ENCODE data around the gene TINAG.

TINAG gene

DNA sequence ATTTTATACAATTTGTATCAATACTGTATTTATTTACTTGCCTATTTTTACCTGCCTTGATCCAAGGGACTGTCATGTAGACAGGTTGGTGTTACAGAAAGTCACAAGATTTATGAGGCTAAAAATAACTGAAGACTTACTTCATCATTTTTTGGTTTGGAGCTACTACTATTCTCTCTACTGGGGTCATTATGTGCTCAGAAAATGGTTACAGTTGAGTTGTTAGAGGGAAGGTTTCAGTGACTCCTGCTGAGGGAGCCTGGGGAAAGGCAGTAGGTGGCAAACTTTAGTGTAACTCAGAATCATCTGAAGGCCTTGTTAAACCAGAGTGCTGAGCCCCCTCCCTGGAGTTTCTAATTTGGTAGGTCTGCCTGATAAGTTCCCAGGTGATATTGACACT is 118.8 kb downstream of the TINAG start:
- TF ChIP-seq EZH2phosphoT487 (IDR thresholded peaks at IDR 0.05; ENCODE audit: borderline replicate concordance, low read length) = no peak
- TF ChIP-seq, protein P1, sequence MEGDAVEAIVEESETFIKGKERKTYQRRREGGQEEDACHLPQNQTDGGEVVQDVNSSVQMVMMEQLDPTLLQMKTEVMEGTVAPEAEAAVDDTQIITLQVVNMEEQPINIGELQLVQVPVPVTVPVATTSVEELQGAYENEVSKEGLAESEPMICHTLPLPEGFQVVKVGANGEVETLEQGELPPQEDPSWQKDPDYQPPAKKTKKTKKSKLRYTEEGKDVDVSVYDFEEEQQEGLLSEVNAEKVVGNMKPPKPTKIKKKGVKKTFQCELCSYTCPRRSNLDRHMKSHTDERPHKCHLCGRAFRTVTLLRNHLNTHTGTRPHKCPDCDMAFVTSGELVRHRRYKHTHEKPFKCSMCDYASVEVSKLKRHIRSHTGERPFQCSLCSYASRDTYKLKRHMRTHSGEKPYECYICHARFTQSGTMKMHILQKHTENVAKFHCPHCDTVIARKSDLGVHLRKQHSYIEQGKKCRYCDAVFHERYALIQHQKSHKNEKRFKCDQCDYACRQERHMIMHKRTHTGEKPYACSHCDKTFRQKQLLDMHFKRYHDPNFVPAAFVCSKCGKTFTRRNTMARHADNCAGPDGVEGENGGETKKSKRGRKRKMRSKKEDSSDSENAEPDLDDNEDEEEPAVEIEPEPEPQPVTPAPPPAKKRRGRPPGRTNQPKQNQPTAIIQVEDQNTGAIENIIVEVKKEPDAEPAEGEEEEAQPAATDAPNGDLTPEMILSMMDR (IDR thresholded peaks at IDR 0.05; ENCODE audit: low read depth, low read length, poor library complexity, severe bottlenecking) = no peak
- Histone ChIP-seq H3K9me2 (replicated peaks; ENCODE audit: control insufficient read depth, low read length) (no peaks in the 10 kb centered on the region), H3K79me2 (ENCODE audit: control insufficient read depth, low read length) (no peaks in the 10 kb centered on the region), H3K4me3 (ENCODE audit: low read length) (no peak overlapping the region), H3F3A (ENCODE audit: control insufficient read depth, insufficient read depth) (no peaks in the 10 kb centered on the region), H3K4me1 (ENCODE audit: control insufficient read depth, low read length) (no peaks in the 10 kb centered on the region), H3K9me3 (ENCODE audit: control insufficient read depth, insufficient read depth, low read length) (no peaks in the 10 kb centered on the region), H3K27me3 (ENCODE audit: control insufficient read depth, low read length) (no peaks in the 10 kb centered on the region), H3K36me3 (ENCODE audit: control insufficient read depth, low read length) (no peaks in the 10 kb centered on the region), H4K20me1 (ENCODE audit: control insufficient read depth, insufficient read depth, low read depth, low read length) (no peaks in the 10 kb centered on the region), H3K4me2 (ENCODE audit: low read length) (no peak overlapping the region), H3K27ac (ENCODE audit: low read depth, low read length) (no peak overlapping the region)

DNA sequence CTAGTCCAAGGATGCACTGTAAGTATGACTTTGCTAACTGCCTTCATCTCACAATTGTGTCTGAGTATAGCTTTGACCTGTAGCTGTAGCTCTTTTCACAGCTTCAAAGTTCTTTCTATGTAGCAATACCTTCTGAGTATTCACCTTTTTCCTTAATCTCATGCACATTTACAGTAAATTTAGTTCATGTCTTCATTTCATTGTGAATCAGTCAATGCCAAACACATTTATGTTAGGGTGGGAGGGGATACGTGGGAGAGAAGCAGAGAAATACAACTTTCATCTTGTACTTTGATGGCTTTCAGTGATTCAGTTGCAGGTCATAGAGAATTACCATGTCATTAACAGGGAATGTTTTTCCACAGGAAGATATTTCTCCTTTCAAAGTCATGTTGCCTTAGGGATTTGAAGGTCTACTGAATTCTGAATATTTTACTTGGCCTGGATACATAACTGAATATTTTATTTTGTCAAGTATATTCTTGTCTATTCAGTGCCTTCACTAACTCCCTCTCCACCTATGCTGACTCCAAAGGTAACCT is 119.2 kb downstream of the TINAG start:
- no peak overlapping the region for H3K27ac ChIP-seq (ENCODE audit: low read depth, low read length)
- no peak for TF ChIP-seq EZH2phosphoT487 (IDR thresholded peaks at IDR 0.05; ENCODE audit: borderline replicate concordance, low read length)
- TF ChIP-seq, protein P1 (IDR thresholded peaks at IDR 0.05; ENCODE audit: low read depth, low read length, poor library complexity, severe bottlenecking) = no peak

DNA sequence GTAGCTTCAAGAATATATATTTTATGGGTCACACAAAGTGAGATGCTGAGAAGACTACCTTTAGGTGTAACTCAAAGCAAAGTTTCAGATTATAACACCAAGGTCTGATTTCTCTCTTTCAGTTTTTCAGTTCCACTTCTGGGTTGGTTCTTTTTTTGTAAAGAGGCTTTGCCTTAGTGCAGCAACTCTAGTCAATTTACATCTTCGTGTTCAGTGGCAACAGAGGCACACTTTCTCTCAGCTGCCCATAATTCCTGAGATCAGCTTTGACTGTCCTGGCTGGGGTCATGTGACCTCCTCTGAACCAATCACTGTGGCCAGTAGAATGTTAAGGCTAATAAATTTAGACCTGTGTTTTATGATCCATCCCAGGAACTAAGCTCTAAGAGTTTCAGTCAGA is 120.2 kb downstream of the TINAG start:
- Histone ChIP-seq H3K4me1 (ENCODE audit: control insufficient read depth, low read length) (no peaks in the 10 kb centered on the region), H3K27me3 (ENCODE audit: control insufficient read depth, low read length) (no peaks in the 10 kb centered on the region), H3K4me2 (ENCODE audit: low read length) (no peak overlapping the region), H3F3A (ENCODE audit: control insufficient read depth, insufficient read depth) (no peaks in the 10 kb centered on the region), H3K9me2 (replicated peaks; ENCODE audit: control insufficient read depth, low read length) (no peaks in the 10 kb centered on the region), H3K4me3 (ENCODE audit: low read length) (no peak overlapping the region), H3K9me3 (ENCODE audit: control insufficient read depth, insufficient read depth, low read length) (no peaks in the 10 kb centered on the region), H4K20me1 (ENCODE audit: control insufficient read depth, insufficient read depth, low read depth, low read length) (no peaks in the 10 kb centered on the region), H3K79me2 (ENCODE audit: control insufficient read depth, low read length) (no peaks in the 10 kb centered on the region), H3K36me3 (ENCODE audit: control insufficient read depth, low read length) (no peaks in the 10 kb centered on the region), H3K27ac (ENCODE audit: low read depth, low read length) (no peak overlapping the region)
- TF ChIP-seq, protein P1 (IDR thresholded peaks at IDR 0.05; ENCODE audit: low read depth, low read length, poor library complexity, severe bottlenecking) = no peak
- no peak for TF ChIP-seq EZH2phosphoT487 (IDR thresholded peaks at IDR 0.05; ENCODE audit: borderline replicate concordance, low read length)

More for the DNA sequence above, 119.2 kb downstream of the TINAG start:
- H3F3A ChIP-seq (ENCODE audit: control insufficient read depth, insufficient read depth) = no peaks in the 10 kb centered on the region
- H3K79me2 ChIP-seq (ENCODE audit: control insufficient read depth, low read length) = no peaks in the 10 kb centered on the region
- no peaks in the 10 kb centered on the region for H4K20me1 ChIP-seq (ENCODE audit: control insufficient read depth, insufficient read depth, low read depth, low read length)
- H3K27me3 ChIP-seq (ENCODE audit: control insufficient read depth, low read length) = no peaks in the 10 kb centered on the region
- no peaks in the 10 kb centered on the region for H3K9me2 ChIP-seq (replicated peaks; ENCODE audit: control insufficient read depth, low read length)
- no peak overlapping the region for H3K4me3 ChIP-seq (ENCODE audit: low read length)
- no peaks in the 10 kb centered on the region for H3K4me1 ChIP-seq (ENCODE audit: control insufficient read depth, low read length)
- no peaks in the 10 kb centered on the region for H3K36me3 ChIP-seq (ENCODE audit: control insufficient read depth, low read length)
- no peak overlapping the region for H3K4me2 ChIP-seq (ENCODE audit: low read length)
- H3K9me3 ChIP-seq (ENCODE audit: control insufficient read depth, insufficient read depth, low read length) = no peaks in the 10 kb centered on the region

Data from DOHH2 (cell line).